Activated T-cell treated with anti-CD3 and anti-CD28 coated beads for 48 hours (primary cell): Measurements from ENCODE around the gene SMIM27.

Experiments used
- DNase-seq: peaks from one replicate; pipeline ENCODE4 v3.0.0-alpha.2; 2020; ENCODE audit warnings: low read depth

The SMIM27 gene

GRCh38 chr9:32558408-32558934 lies 6.3 kb downstream of the SMIM27 start:
- no peak for DNase-seq

- DNase-seq: no peak
Observed at GRCh38 chr9:32565967-32566366, 13.8 kb downstream of the SMIM27 start.

GRCh38 chr9:32566770-32567169 lies 14.6 kb downstream of the SMIM27 start:
- no peak for DNase-seq

GRCh38 chr9:32570262-32570661 lies 18.1 kb downstream of the SMIM27 start:
- DNase-seq: no peak

- peak; percentile 44 for DNase-seq
Observed at GRCh38 chr9:32571969-32572899, 20.1 kb downstream of the SMIM27 start.

- DNase-seq: peak; percentile 91
Observed at GRCh38 chr9:32572900-32573523, 20.9 kb downstream of the SMIM27 start, which contains the start of gene NDUFB6. TSS of gene NDUFB6 (minus strand) at chr9:32573159. CDS start at chr9:32573060, 99 bp downstream.

- no peak for DNase-seq
Observed at GRCh38 chr9:32573821-32574220, 21.7 kb downstream of the SMIM27 start.

GRCh38 chr9:32574858-32575257 lies 22.7 kb downstream of the SMIM27 start:
- no peak for DNase-seq

GRCh38 chr9:32577316-32577715 lies 25.2 kb downstream of the SMIM27 start:
- no peak for DNase-seq

- no peak for DNase-seq
Observed at GRCh38 chr9:32578976-32579375, 26.8 kb downstream of the SMIM27 start.

GRCh38 chr9:32579706-32580331 lies 27.7 kb downstream of the SMIM27 start:
- peak; percentile 60 for DNase-seq

- DNase-seq: no peak
Observed at GRCh38 chr9:32580631-32581300, 28.6 kb downstream of the SMIM27 start.

- DNase-seq: no peak
Observed at GRCh38 chr9:32581512-32582143, 29.5 kb downstream of the SMIM27 start.

GRCh38 chr9:32584784-32585183 lies 32.7 kb downstream of the SMIM27 start:
- DNase-seq: no peak

GRCh38 chr9:32587901-32588300 lies 35.8 kb downstream of the SMIM27 start:
- no peak for DNase-seq

GRCh38 chr9:32589083-32589723 lies 37.1 kb downstream of the SMIM27 start:
- no peak for DNase-seq

- DNase-seq: no peak
Observed at GRCh38 chr9:32590476-32590875, 38.3 kb downstream of the SMIM27 start.

GRCh38 chr9:32590898-32591297 lies 38.8 kb downstream of the SMIM27 start:
- no peak for DNase-seq

- DNase-seq: no peak
Observed at GRCh38 chr9:32596096-32596865, 44.2 kb downstream of the SMIM27 start.

GRCh38 chr9:32596936-32597335 lies 44.8 kb downstream of the SMIM27 start:
- DNase-seq: no peak
